HG03159 (cell line): ENCODE measurements around the gene CDSN.
"Not testable (repeated sequence)": the region's sequence is repeated elsewhere in the genome, so short reads cannot be mapped to it uniquely, and the experiment has no call there.

Experiments used
- ATAC-seq: cut with Tn5 transposase; IDR thresholded peaks from one replicate; pipeline ENCODE4 v1.9.1; 2021; ENCODE audit warnings: mild to moderate bottlenecking, moderate library complexity; ENCODE audit not compliant: unreplicated experiment

The CDSN gene, protein sequence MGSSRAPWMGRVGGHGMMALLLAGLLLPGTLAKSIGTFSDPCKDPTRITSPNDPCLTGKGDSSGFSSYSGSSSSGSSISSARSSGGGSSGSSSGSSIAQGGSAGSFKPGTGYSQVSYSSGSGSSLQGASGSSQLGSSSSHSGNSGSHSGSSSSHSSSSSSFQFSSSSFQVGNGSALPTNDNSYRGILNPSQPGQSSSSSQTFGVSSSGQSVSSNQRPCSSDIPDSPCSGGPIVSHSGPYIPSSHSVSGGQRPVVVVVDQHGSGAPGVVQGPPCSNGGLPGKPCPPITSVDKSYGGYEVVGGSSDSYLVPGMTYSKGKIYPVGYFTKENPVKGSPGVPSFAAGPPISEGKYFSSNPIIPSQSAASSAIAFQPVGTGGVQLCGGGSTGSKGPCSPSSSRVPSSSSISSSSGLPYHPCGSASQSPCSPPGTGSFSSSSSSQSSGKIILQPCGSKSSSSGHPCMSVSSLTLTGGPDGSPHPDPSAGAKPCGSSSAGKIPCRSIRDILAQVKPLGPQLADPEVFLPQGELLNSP

DNA sequence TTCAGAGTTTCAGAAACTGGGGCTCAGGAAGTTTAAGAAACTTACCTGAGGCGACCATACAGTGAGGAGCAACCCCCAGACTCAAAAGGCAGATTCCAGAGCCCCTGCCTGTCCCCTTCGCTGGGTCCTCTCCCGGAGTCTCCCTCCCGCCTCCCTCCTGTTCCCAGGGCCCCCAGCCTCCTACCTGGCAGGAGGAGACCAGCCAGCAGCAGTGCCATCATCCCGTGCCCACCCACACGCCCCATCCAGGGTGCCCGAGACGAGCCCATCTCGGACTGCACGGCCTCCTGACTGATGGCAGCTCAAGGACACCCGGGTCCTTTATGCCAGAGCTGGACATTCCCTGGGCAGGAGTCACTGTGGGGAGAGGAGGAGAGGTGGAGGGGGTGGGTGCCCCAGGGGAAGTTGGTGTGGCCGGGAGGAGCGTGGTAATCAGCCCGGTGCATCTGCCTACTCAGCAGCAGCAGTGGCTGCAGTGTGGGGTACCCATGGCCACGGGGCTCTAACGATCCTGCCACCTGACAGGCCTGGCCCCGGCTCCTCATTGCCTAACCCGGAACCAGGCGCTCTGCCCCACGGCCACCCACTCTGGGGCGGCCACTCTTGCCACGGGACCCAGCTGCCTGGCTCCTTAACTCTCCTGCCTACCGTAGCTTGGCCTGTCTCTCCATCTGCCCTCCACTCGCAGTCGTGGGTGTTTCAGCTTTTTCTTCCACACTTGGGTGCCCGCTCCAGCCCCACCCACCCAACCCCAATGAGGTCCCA lies at the start of gene CDSN:
TSS of gene CDSN (minus strand) at position 296 of the 765 bp plus-strand sequence. CDS start at position 269, 27 bp downstream.
- no peak for ATAC-seq

DNA sequence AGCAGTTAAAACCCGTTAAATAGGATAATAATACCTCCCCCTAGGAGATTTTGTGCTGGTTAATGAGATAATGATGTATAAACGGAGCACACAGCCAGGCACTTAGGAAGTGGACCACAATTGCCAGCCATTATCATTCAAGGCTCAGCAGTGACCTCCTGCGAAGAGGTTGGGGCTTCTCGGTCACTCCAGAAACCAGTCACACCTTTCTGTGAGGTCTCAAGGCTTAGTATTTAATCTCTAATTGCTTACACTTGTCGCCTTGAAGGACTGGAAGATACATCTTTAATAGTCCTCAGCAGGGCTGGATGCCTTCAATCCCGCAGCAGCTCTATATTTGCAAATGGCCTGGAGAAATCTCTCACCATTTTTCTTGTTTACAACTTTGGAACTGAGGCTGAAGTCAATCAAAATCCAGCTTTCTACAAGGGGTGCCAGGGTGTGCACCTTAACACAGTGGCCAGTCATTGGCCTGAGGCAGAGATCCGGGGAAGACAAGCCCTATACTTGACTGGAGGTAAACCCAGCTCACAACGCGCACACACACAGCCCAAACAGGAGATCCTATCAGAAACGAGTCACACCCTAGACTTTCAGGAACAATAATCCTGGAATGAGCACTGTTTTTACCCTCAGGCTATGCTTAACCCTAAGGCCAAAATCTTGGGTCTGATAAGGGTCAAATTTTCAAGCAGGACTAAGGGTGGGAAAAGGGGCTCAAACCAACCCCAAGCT lies 49.0 kb upstream of the CDSN start:
- no peak for ATAC-seq

DNA sequence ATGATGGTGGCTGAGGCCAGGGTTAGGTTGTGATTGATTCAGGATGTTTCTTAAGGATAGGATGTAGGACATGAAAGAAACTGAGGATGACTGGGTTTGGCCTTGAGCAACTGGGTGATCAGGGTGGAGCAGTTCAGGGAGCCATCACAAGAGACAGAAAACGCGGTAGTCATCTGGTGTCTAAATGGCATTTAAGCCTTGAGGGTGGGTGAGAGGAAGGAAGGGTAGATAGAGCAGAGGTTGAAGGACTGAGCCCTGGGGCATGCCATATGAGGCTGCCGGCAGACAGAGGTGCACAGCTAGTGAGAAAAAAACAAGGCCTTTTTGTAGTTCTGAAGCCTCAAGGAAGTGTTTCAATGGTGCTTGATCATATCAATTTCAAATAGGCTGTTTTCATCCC lies 48.4 kb upstream of the CDSN start:
- ATAC-seq, result no peak

DNA sequence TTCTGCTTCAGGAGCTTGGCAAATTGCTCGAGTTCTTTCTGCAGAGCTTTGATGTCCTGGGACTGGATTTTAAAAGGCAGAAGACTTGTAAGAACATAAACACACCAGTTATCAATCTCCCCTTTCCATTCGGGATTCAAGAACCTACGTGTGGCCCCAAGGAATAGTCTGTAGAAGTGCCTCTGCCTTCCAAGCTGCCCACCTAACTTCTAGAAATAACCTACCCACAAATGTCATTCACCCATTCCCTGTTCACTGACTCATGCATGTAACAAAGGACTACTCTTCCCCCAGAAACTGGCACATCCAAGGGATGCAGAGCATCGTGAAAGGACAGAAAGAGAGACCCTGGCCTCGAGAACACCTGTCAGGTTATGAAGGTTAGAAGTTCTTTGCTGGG lies 45.7 kb upstream of the CDSN start:
- ATAC-seq, result no peak

DNA sequence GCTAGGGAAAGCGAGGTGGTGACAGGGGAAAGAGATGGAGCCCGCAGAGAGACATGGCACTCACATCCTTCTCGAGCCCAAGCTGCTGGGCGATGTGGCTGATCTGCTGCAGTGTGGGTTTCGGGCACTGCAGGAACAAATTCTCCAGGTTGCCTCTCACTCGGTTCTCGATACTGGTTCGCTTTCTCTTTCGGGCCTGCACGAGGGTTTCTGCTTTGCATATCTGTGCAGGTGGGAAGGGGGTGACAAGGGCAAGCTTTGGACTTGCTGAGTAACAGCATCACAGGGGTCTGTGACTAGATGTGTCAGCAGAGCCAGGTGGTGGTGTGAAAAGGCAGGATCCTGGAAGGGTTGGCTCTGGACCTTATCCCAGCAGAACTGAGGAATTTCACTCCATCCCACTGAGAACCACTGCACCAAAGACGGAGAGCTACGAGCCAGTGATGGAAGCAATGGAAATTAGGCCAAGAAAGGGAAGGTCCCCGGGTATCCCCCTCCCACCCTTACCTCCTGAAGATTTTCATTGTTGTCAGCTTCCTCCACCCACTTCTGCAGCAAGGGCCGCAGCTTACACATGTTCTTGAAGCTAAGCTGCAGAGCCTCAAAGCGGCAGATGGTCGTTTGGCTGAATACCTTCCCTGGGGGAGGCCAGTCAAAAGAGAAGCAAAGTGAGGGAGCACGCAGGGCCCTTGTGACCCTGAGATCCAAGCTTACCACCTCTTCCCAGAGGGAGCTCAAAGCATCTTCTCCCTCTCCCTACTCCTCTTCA lies 45.0 kb upstream of the CDSN start:
- ATAC-seq, result not testable (repeated sequence)

DNA sequence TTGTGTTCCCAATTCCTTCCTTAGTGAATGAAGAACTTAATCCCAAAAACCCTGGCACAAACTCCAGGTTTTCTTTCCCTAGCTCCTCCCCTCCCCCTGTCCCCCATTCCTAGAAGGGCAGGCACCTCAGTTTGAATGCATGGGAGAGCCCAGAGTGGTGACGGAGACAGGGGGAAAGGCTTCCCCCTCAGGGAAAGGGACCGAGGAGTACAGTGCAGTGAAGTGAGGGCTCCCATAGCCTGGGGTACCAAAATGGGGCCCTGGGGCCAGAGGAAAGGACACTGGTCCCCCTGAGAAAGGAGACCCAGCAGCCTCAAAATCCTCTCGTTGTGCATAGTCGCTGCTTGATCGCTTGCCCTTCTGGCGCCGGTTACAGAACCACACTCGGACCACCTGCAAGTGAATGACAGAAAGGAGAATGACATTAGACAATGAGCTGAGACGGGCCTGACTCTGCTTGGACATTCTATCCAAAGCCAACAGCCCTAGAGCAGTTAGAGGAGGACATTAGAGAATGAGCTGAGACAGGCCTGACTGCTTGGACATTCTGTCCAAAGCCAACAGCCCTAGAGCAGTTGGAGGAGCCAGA lies 44.3 kb upstream of the CDSN start:
- ATAC-seq, result not testable (repeated sequence)

DNA sequence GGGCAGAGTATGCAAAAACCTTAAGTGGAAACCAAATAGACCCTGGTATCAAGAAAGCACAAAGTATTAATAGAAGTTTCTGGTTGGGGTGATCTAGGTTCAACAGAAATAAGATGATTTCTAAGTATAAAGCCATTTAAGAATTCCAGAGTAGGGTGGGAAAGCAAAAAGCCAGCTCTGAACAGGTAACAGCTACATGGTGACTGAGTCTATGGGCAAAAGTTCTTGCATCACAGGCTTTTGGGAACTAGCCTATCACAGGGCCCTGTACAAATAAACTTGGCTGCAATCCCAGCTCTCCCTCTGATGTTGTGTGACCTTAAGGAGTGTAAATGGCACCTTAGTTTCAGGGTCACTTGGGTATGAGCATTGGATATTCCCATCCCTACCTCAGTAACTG lies 43.7 kb upstream of the CDSN start:
- ATAC-seq, result no peak

DNA sequence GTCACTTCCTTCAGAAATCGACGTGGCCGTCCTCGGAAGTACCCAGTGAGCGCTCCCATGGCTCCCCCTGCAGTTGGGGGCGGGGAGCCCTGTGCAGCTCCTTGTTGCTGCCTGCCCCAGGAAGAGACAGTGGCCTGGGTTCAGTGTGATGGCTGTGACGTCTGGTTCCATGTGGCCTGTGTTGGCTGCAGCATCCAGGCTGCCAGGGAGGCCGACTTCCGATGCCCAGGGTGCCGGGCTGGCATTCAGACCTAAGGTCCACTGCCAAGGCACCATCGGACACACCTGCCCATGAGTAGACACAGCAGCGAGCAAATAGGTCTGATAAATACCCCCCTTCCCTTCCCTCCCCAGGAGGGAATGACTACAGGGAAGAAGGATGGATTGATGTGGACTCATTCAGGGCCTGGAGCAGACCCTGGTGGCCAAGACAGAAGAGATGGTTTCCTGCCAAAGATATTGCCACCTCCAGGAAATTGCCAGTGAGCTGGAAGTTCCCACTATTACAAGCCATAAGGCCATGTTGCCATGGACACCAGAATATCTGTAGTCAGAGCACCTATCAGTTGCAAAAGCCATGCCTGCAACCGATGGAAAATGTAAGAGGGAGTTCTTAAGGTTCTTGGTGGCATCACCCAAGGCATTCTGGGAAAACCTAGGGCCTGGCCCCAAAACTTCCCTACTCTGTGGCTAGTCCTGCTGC lies 42.4 kb upstream of the CDSN start:
- no peak for ATAC-seq

DNA sequence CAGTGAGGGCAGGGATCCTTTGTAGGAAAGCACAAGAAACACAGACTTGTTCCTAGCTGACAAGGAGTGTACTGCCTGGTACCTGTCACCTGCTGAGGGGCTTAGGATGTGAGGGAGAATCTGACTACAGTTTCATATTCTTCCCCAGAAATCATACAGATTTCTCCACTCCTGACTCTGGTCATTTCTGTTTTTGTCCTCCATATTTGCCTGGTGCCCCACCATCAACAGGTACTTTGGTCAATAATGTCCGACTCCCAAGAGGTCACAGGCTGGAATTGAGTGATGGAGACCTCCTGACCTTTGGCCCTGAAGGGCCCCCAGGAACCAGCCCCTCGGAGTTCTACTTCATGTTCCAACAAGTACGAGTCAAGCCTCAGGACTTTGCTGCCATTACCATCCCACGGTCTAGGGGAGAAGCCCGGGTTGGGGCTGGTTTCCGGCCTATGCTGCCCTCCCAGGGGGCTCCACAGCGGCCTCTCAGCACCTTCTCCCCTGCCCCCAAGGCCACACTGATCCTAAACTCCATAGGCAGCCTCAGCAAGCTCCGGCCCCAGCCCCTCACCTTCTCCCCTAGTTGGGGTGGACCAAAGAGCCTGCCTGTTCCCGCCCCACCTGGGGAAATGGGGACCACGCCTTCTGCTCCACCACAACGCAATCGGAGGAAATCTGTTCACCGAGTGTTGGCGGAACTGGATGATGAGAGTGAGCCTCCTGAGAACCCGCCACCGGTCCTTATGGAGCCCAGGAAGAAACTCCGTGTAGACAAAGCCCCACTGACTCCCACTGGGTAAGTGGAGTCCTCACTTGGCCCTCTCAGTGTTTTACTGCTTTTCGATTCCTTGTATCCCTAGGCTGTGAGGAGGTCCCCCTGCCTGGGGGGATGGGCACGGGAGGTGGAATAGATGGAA lies 41.2 kb upstream of the CDSN start:
- no peak for ATAC-seq

DNA sequence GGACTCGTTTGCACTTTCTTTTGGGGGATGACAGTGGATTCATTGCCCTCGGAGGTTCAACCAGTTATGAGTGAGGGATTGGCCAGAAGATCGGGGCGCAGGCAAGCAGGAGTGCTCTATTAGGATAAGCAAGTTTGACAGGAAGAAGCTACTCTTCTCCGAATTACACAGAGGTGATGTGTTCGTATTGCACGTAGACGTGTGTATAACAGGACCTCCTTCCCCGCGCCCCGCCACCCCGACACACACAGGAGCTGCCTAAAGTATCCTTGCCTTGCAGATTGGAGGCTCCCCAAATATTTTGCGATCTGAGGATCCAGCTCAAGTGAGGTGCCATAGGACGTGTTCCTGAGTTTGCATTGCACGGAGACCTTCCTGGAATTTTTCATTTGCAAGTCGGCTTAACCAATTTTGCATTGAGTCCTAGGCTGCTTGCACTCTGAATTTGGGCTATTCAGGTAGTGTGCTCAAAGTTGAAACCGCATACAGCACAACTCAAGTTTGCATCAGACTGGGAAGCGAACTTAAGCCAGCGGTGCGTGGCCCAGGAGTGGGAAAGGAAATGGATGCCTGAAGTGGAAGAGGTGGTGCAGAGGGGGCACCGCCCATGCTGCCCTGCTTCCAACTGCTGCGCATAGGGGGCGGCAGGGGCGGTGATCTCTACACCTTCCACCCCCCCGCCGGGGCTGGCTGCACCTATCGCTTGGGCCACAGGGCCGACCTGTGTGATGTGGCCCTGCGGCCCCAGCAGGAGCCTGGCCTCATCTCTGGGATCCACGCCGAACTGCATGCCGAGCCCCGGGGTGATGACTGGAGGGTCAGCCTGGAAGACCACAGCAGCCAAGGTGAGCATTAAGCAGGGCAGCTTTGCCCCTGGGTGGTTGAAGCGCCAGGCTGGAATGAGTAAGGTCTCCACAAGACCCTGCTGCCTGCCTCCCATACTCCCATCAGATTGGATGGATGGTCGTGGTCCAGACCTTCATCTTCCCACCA lies 38.9 kb upstream of the CDSN start:
- ATAC-seq, result peak; percentile 3

DNA sequence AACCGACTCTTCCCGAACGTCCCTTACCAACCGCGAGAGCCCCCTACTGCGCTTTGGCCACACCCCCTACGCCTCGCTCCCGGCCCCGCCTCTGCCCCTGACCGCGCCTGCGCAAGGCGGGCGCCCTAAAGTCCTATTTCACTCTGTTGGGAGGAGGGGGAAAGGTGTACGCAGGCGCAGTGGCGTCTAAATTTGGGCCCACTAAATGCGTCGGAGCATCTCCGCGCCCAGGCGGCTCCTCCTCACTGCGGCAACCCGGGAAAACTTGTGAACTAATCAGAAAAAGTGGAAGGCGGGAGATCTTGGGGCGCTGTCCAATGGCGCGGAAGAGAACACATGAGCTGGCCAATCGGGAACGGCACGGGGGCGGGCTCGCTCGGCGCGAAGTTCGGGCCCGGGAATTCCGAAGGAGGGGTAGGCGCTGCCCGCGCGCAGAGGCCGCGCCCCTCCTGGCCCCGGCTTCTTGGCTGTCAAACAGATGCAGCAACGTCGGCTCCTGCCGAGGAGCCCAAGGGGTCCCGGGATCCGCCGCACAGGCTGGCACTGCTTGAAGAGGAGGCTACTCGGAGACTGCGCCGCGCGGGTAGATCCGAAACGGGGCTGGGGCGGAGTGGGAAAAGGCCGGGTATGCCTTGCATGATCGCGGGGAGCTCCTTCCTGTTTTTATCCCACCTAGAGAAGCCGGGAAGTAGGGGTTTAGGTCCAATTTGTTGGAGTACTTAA lies 38.1 kb upstream of the CDSN start, which contains the start of gene TCF19:
TSS of gene TCF19 (plus strand) at position 450 of the 723 bp plus-strand sequence. CDS start 881 bp downstream, outside the sequence.
- peak; percentile 85 for ATAC-seq

DNA sequence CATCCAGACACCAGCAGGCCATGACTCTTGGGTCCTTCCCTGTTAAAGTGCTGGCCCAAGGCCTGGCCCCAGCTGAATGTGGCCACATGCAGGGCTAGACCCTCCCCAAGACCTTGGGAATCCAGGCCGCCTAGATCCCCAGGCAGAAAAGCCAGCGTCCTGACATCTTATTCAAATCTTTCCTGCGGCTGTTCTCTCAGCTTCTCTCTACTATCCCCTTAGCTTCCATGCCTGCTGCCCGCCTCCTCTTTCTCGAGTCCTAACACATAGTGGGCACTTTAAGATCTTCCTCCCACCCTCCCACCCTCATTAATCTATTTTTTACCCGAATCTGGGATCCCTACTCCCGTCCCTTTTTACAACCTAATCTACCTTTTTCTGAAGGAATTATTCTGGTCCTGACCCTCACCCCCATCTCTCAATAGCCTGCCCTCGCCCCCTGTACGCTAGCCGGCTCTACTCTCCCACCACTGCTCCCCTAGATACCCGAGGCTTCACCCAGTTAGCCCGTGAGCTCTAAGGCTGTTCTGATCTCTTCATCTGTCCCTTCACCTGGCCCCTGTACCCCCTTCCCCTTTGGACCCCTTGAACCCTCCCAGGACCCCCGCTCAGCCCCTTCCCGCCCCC lies 37.4 kb upstream of the CDSN start, which contains the start of gene CCHCR1:
TSS of gene CCHCR1 (minus strand) at position 290 of the 627 bp plus-strand sequence. CDS start at position 88, 202 bp downstream.
- peak; percentile 3 for ATAC-seq

DNA sequence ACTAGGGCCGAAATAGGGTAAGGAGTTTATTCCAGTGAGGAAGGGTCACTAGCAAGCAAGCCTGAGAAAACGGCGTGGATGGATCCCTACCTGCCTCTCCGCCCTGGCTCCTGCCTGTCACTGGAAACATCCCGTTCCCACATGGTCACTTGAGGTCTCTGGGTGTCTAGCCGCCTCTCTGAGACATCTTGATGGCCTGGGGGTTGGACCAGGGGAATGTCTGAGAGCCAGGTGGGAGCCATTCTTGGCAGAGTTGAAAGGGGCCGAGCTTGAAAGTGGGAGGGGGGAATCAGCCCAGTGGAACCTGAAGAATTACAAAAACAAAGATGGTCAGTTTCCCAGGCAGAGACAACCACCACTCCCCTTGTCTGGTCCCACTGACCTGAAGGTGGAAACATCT lies 36.4 kb upstream of the CDSN start:
- ATAC-seq, result no peak

DNA sequence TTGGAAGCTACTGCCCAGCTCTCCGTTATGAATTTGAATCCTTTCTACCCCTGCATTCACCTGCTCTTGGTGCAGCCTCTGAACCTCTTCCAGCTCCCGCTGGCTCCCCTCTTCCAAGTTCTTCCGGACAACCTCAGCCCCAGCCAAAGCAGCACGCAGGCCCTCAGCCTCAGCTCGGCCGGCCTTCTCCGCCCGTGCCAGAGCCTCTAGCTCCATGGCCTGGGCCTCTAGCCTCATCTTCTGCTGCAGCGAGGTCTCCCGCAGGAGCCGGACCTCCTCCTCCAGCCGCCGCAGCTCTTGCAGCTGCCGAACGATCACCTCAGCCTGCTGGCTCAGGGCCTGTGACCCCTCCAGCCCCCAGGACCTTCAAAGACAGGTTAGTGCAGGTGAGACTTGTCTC lies 34.2 kb upstream of the CDSN start:
- ATAC-seq, result no peak

DNA sequence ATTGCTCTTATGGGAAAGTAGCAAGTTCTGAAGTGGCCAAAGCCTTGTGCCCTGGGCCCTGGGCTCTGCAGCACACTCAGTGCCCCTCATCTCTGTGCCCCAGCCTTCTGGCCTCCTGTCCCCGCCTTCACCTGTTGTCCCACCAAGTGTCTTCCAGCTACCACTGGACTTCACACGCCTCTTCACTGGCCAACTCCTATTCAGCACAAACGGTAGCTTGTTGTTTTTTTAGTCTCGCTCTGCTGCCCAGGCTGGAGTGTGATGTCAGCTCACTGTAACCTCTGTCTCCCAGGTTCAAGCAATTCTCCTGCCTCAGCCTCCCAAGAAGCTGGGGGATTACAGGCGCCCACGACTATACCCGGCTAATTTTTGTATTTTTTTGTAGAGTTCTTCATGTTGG lies 32.5 kb upstream of the CDSN start:
- no peak for ATAC-seq
